GM18909 (cell line): ENCODE results near the gene WTIP.
"Not testable (repeated sequence)": the region's sequence is repeated elsewhere in the genome, so short reads cannot be mapped to it uniquely, and the experiment has no call there.

ENCODE experiments used
- ATAC-seq: cut with Tn5 transposase; IDR thresholded peaks from one replicate; pipeline ENCODE4 v1.9.1; 2021; ENCODE audit warnings: mild to moderate bottlenecking; ENCODE audit not compliant: unreplicated experiment, poor library complexity

WTIP gene

DNA sequence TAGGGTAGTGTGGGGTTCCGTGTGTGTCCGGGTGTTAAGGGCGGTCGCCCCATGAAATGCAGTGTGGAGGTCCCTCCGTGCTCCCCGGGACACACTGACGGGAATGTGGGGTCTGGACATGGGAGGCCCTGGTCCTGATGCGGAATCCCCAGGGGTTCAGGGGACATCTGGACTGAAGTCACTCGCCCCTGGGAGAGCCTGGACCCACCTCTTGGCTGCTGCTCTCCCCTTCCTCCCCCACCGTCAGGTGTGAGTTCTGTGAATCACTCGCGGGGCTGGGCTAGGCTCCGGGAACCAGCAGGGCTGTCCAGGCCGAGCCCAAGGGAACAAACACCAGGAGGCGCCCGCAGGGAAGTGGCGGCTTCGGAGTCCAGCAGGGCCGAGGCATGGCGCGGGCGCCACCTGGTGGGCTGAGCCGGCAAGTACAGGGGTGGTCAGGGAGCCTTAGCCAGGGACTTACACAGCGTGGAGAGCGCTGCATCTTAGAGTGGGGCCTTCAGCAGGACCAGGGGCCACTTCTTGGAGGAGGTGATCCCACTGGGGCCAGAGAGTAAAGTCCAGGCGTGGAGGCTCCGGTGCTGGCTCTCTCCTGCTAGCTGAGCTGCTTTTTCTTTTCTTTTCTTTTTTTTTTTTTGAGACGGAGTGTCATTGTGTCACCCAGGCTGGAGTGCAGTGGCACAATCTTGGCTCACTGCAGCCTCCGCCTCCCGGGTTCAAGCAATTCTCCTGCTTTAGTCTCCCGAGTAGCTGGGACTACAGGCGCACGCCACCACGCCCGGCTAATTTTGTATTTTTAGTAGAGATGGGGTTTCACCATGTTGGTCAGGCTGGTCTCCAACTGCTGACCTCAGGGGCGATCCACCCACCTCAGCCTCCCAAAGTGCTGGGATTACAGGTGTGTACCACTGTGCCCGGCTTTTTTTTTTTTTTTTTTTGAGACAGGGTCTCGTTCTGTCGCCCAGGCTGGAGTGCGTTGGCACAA lies 20.1 kb downstream of the WTIP start:
- peak; percentile 83 for ATAC-seq

DNA sequence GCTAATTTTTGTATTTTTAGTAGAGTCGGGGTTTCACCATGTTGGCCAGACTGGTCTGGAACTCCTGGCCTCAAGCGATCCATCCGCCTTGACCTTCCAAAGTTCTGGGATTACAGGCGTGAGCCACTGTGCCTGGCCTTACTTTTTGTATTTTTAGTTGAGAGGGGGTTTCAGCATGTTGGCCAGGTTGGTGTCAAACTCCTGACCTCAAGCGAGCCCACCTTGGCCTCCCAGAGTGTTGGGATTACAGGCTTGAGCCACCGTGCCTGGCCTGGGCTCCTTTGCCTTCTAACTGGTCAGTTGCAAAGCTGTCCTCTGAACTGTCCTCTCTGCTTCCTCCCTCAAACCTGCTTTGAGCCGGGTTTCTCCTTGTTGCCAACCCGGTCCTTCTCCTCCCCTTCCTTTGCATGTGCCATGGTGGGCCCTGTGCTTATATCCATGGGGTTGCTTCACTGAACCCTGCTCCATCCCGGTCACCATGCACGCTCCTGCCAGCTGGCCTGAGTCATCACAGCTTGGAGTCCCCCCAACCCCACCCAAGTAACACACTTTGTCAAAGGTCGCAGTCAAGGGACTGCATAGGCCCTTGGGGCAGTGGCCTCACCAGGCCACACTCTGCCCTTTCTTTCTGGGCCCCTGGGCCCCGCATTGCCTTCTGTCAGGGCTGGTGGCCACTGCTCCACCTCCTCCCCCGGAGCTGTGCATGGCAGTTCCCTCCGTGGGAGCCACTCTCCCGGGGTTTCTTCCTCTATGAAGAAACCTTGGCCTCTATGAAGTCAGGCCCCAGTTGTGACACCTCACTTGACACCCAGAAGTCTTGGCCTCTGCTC lies 21.2 kb downstream of the WTIP start:
- ATAC-seq: no peak

- no peak for ATAC-seq
Observed at GRCh38 chr19:34503531-34504272, 22.1 kb downstream of the WTIP start.

DNA sequence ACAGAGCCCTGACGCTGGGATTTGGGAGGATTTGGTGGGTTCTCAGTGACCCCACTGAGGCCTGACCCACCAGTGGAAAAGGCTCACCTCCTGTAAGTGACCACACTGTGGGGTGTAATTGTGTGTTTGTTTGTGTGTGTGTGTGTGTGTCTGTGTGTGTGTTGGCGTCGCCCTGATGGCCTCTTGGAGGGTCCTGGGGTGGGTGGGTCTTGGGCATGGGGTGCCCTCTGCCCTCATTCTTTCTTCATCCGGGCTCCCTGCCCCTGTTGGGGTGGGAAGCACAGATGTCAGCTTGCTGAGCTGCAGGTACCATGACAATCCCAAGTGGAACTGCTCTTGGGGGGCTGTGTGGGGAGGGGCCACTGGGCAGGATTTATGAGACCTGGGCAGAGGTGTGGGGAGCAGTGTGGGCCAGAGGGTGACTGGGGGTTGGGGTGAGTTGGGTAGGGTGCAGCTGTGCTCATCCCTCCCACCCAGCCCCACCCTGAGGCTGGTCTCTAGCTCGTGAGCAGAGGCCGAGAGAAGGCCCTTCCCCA lies 22.8 kb downstream of the WTIP start:
- no peak for ATAC-seq

DNA sequence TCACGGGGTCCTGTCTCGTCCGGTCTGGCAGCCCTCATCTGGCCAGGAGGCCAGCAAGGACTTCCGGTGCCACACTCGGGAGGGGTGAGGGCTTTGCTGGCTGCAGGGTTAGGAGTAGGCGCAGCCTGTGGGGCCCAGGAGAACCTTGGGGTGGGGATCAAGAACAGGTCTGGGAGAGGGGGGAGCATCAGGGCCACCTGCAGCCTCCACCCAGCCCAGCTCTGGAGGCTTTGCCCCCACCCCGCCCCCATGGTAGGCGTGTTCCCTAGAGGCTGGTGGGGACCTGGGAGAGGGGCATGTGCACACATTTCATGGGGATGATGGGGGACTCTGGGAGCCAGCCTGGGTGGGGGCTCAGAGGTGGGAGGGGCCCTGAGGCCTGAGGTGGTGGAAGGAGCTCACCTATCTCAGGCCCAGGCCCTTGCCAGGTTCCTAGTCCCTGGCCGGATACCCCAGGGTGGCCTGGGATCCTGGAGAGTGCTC lies 23.3 kb downstream of the WTIP start:
- no peak for ATAC-seq

- ATAC-seq: no peak
Observed at GRCh38 chr19:34505321-34506025, 23.9 kb downstream of the WTIP start.

DNA sequence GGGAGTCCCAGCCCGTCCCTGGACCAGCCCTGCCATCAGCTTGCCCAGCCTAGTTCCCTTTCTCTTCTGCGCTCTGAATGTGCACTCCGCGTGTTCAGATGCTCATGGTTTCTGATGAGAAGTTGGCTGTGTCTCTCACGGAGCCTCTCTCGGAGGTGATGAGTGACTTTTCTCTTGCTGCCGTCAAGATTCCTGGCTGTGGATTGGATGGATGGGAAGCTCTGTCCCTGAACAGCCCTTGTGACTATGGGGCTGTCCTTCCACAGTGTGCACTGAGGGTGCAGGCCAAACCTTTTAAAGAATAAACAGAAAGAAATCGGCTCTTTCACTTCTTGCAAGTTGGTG lies 24.4 kb downstream of the WTIP start:
- ATAC-seq: no peak

- ATAC-seq: no peak
Observed at GRCh38 chr19:34507414-34508067, 26.0 kb downstream of the WTIP start.

DNA sequence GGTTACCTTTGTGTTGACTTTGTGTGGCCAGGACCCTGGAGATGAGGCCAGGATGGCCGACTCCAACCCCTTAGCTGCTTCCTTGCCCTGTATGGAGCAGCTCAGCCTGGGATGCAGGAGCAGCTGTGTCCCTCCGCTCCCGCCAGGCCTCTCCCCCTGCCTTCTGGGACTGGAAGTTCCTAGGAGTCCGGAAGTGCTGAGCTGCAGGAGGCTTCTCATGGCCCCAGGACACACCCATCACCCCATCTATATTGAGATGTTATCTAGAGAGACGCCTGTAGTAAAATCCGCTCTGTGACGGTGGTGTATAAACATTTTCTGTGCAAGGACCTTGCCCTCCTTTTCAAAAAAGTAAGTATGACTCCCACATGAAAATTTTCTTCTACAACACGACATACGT lies 27.0 kb downstream of the WTIP start:
- ATAC-seq: no peak

DNA sequence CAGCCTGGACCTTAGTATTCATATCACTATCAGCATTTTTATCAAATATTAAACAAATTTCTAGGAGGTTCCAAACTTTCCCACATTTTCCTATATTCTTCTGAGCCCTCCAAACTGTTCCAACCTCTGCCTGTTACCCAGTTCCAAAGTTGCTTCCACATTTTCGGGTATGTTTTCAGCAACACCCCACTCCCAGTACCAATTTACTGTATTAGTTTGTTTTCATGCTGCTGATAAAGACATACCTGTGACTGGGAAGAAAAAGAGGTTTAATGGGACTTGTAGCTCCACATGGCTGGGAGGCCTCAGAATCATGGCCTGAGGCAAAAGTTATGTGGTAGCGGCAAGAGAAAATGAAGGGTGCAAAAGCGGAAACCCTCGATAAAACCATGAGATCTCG lies 29.3 kb downstream of the WTIP start:
- ATAC-seq: not testable (repeated sequence)

GRCh38 chr19:34512254-34512822 lies 30.8 kb downstream of the WTIP start:
- no peak for ATAC-seq

DNA sequence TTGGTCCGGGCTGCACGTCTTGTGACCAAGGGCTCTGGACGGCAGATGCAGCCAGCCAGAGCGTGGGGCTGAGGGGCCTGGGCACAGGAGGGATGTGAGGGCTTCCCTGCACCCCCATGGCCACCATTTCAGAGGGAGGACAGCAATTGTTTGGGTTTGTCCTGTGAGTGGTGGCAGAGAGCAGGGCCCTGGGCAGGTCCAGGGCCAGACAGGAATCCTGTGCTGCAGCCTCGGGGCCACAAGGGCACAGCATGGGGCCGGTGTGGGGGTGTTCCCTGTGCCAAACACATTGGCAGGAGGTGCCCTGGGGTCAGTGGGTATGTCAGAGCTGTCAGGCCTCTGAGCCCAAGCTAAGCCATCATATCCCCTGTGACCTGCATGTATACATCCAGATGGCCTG lies 32.2 kb downstream of the WTIP start:
- no peak for ATAC-seq

DNA sequence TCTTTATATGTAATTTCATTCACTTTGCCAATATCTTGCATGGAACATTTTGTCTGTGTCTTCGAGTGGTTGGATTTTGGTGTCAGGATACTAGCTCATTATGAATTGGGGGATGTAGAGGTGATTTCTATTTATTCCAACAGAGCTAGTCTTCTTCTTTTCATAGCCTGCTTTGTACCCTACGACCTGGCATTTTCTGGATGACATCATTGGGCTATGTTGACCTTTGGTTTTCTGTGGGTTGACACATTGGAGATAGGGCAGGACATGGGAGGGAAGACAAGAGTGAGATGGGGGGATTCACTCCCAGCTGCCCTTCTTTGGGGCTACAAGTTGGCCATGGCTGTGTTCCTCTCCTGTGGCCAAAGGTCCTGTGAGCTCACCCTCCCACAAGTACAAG lies 38.0 kb downstream of the WTIP start:
- ATAC-seq: no peak

DNA sequence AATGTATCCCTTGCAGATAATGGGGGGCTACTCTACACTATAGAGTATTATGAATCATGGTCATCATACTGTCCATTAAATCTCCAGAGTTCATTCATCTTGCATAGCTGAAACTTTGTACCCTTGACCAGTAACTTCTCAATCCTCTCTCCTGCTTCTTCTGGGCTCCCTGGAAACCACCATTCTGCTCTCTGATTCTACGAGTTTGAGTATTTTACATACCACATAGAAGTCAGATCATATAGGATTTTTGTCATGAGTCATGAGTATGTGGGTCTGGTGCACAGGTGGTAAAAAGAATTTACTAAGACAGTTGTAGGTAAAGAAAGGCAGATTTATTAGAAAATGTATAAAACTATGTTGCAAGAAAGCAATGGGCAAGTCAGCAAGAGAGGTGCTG lies 41.9 kb downstream of the WTIP start:
- no peak for ATAC-seq

- ATAC-seq: no peak
Observed at GRCh38 chr19:34525001-34525400, 43.4 kb downstream of the WTIP start.

DNA sequence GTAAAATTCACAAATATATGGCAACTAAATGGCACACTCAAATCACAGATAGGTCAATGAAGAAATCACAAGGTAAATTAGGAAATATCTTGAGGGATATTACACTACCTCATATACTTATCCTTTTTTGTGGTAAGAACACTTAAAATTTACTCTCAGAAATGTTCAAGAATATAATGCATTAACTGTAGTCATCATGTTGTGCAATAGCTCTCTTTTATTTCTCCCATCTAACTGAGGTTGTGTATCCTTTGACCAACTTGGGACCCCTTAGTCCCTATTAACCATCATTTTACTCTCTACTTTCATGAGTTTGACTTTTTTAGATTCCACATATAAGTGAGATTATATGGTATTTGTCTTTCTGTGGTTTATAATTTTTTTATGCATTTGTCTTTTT lies 52.6 kb downstream of the WTIP start:
- no peak for ATAC-seq

- ATAC-seq: no peak
Observed at GRCh38 chr19:34539396-34539795, 57.8 kb downstream of the WTIP start.

- ATAC-seq: no peak
Observed at GRCh38 chr19:34540811-34541557, 59.4 kb downstream of the WTIP start.
